MM.1S (cell line): Measurements from ENCODE around the gene PLD3.
"Not testable (repeated sequence)": the region's sequence is repeated elsewhere in the genome, so short reads cannot be mapped to it uniquely, and the experiment has no call there.

ENCODE experiments used
- DNase-seq: peaks from one replicate; pipeline ENCODE4 v3.0.0-alpha.2; 2015
- H2AFZ ChIP-seq: fragments of 300-600 bp; sonication (generic); 2 replicates; pipeline ENCODE4 v1.6.0; 2016; ENCODE audit warnings: antibody characterized with exemption, low read length
- H3F3A ChIP-seq: fragments of 300-600 bp; sonication (generic); 2 replicates; pipeline ENCODE4 v1.6.1; 2016; ENCODE audit warnings: mild to moderate bottlenecking, antibody characterized with exemption, low read length, moderate library complexity, mixed read lengths; ENCODE audit not compliant: insufficient read depth
- H3K27ac ChIP-seq: fragments of 300-600 bp; sonication (generic); 2 replicates; pipeline ENCODE4 v1.5.1; 2016; ENCODE audit warnings: mild to moderate bottlenecking, low read length
- H3K27me3 ChIP-seq: fragments of 300-600 bp; sonication (generic); replicated peaks from 2 replicates; pipeline ENCODE4 v1.6.0; 2016; ENCODE audit warnings: low read length; ENCODE audit not compliant: insufficient read depth
- H3K36me3 ChIP-seq: fragments of 300-600 bp; sonication (generic); replicated peaks from 2 replicates; pipeline ENCODE4 v1.6.1; 2016; ENCODE audit warnings: mild to moderate bottlenecking, low read length, mixed read lengths; ENCODE audit not compliant: insufficient read depth
- H3K4me1 ChIP-seq: fragments of 300-600 bp; sonication (generic); 2 replicates; pipeline ENCODE4 v1.6.1; 2016; ENCODE audit warnings: low read length, mixed read lengths
- H3K4me2 ChIP-seq: fragments of 300-600 bp; sonication (generic); 2 replicates; pipeline ENCODE4 v1.6.0; 2016; ENCODE audit warnings: low read depth, low read length
- H3K4me3 ChIP-seq: fragments of 300-600 bp; sonication (generic); 2 replicates; pipeline ENCODE4 v1.5.1; 2016; ENCODE audit warnings: low read length, mixed read lengths
- H3K79me2 ChIP-seq: fragments of 300-600 bp; sonication (generic); 2 replicates; pipeline ENCODE4 v1.6.1; 2016; ENCODE audit warnings: mixed run types, low read length, mixed read lengths
- H3K9ac ChIP-seq: fragments of 300-600 bp; sonication (generic); 2 replicates; pipeline ENCODE4 v1.6.1; 2016; ENCODE audit warnings: low read length, mixed read lengths
- H3K9me2 ChIP-seq: fragments of 300-600 bp; sonication (generic); replicated peaks from 2 replicates; pipeline ENCODE4 v1.6.1; 2016; ENCODE audit warnings: mild to moderate bottlenecking, low read length, mixed read lengths; ENCODE audit not compliant: insufficient read depth
- H3K9me3 ChIP-seq: fragments of 300-600 bp; sonication (generic); replicated peaks from 2 replicates; pipeline ENCODE4 v1.6.1; 2016; ENCODE audit warnings: mild to moderate bottlenecking, low read length, mixed read lengths; ENCODE audit not compliant: insufficient read depth
- H4K20me1 ChIP-seq: fragments of 300-600 bp; sonication (generic); 2 replicates; pipeline ENCODE4 v1.6.1; 2016; ENCODE audit warnings: mild to moderate bottlenecking, low read length, moderate library complexity, mixed read lengths; ENCODE audit not compliant: insufficient read depth
- EZH2 ChIP-seq: fragments of 300-600 bp; sonication (generic); optimal IDR thresholded peaks from 2 replicates; pipeline ENCODE3; 2017; ENCODE audit warnings: low read depth, mild to moderate bottlenecking, antibody characterized with exemption, low read length, mixed read lengths
- EZH2phosphoT487 ChIP-seq: fragments of 300-600 bp; sonication (generic); IDR thresholded peaks from 2 replicates; pipeline ENCODE4 v1.6.1; 2018; ENCODE audit warnings: antibody characterized with exemption, low read length
- TF ChIP-seq, protein P1 (sequence below): fragments of 300-600 bp; sonication (generic); IDR thresholded peaks from 2 replicates; pipeline ENCODE4 v1.5.1; 2016; ENCODE audit warnings: antibody characterized with exemption, low read length, mixed read lengths

PLD3 gene

GRCh38 chr19:40369797-40370196 is 21.3 kb downstream of the PLD3 start:
- H3K27me3 ChIP-seq: no peaks in the 10 kb centered on the region
- H3K27ac ChIP-seq: no peak overlapping the region
- H3K36me3 ChIP-seq: no peaks in the 10 kb centered on the region
- H3F3A ChIP-seq: no peaks in the 10 kb centered on the region
- no peak for TF ChIP-seq EZH2
- TF ChIP-seq EZH2phosphoT487: no peak
- TF ChIP-seq, protein P1, sequence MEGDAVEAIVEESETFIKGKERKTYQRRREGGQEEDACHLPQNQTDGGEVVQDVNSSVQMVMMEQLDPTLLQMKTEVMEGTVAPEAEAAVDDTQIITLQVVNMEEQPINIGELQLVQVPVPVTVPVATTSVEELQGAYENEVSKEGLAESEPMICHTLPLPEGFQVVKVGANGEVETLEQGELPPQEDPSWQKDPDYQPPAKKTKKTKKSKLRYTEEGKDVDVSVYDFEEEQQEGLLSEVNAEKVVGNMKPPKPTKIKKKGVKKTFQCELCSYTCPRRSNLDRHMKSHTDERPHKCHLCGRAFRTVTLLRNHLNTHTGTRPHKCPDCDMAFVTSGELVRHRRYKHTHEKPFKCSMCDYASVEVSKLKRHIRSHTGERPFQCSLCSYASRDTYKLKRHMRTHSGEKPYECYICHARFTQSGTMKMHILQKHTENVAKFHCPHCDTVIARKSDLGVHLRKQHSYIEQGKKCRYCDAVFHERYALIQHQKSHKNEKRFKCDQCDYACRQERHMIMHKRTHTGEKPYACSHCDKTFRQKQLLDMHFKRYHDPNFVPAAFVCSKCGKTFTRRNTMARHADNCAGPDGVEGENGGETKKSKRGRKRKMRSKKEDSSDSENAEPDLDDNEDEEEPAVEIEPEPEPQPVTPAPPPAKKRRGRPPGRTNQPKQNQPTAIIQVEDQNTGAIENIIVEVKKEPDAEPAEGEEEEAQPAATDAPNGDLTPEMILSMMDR: no peak
- no peak overlapping the region for H3K4me3 ChIP-seq
- H4K20me1 ChIP-seq: no peaks in the 10 kb centered on the region
- H3K9ac ChIP-seq: no peak overlapping the region
- H3K4me1 ChIP-seq: no peaks in the 10 kb centered on the region
- no peak overlapping the region for H3K4me2 ChIP-seq
- no peaks in the 10 kb centered on the region for H3K79me2 ChIP-seq
- DNase-seq: no peak
- no peak overlapping the region for H2AFZ ChIP-seq
- H3K9me3 ChIP-seq: no peaks in the 10 kb centered on the region
- no peaks in the 10 kb centered on the region for H3K9me2 ChIP-seq

GRCh38 chr19:40370253-40370652 is 21.8 kb downstream of the PLD3 start:
- H3K9me3 ChIP-seq, H4K20me1 ChIP-seq, H2AFZ ChIP-seq, H3F3A ChIP-seq, H3K4me2 ChIP-seq, H3K79me2 ChIP-seq, H3K9ac ChIP-seq, H3K4me3 ChIP-seq, H3K27ac ChIP-seq, H3K36me3 ChIP-seq, DNase-seq, H3K4me1 ChIP-seq, H3K27me3 ChIP-seq, H3K9me2 ChIP-seq: not testable (repeated sequence)

DNA sequence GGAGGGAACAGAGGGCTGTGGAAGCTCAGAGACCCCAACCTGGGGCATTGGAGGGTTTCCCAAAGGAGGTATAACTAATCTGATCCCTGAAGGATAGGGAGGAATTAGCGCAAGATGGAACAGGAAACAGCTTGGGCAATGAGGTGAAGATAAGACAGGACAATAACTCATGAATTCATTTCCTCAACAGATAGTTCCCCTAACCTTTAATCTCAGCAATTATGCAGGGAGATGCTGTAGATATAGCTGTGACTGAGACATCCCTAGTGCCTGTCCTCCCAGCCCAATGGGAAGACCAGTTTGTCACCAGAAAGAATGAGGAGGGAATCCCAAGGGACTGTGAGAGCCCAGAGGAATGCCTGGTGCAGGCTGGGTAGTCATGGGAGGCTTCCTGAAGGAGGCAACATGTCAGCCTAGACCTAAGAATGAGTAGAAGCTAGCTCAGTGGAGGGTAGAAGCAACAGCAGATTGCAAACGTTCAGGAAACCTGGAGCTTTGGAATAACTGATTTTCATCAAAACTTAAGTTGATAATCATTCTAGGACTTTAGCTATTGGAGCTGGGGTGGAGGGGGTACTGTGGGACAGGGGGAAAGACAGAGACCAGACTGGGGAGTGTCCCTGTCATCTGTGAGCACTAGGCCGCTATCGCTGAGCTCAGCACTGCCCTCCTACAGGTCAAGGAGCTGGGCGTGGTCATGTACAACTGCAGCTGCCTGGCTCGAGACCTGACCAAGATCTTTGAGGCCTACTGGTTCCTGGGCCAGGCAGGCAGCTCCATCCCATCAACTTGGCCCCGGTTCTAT is 22.7 kb downstream of the PLD3 start:
- Histone ChIP-seq H3K27ac (no peak overlapping the region), H3K4me2 (no peak overlapping the region), H3K36me3 (no peaks in the 10 kb centered on the region), H3K79me2 (no peaks in the 10 kb centered on the region), H3K27me3 (no peaks in the 10 kb centered on the region), H3F3A (no peaks in the 10 kb centered on the region), H4K20me1 (no peaks in the 10 kb centered on the region), H3K9ac (no peak overlapping the region), H3K9me3 (no peaks in the 10 kb centered on the region), H2AFZ (no peak overlapping the region), H3K4me3 (no peak overlapping the region), H3K9me2 (no peaks in the 10 kb centered on the region), H3K4me1 (no peaks in the 10 kb centered on the region)
- DNase-seq: no peak
- TF ChIP-seq, protein P1: no peak
- no peak for TF ChIP-seq EZH2phosphoT487
- no peak for TF ChIP-seq EZH2

GRCh38 chr19:40371802-40372122 is 23.3 kb downstream of the PLD3 start:
- Histone ChIP-seq H3K79me2 (no peaks in the 10 kb centered on the region), H3K27me3 (no peaks in the 10 kb centered on the region), H3K9ac (no peak overlapping the region), H3K4me3 (no peak overlapping the region), H3K4me1 (no peaks in the 10 kb centered on the region), H3F3A (no peaks in the 10 kb centered on the region), H4K20me1 (no peaks in the 10 kb centered on the region), H3K27ac (no peak overlapping the region), H3K4me2 (no peak overlapping the region), H2AFZ (no peak overlapping the region), H3K36me3 (no peaks in the 10 kb centered on the region), H3K9me3 (no peaks in the 10 kb centered on the region), H3K9me2 (no peaks in the 10 kb centered on the region)
- DNase-seq: no peak
- TF ChIP-seq, protein P1: no peak
- TF ChIP-seq EZH2: no peak
- TF ChIP-seq EZH2phosphoT487: no peak
